Fibroblast of skin of abdomen (primary cell): ENCODE data around the gene EIF4ENIF1.
"Not testable (repeated sequence)": the region's sequence is repeated elsewhere in the genome, so short reads cannot be mapped to it uniquely, and the experiment has no call there.

Experiments
- DNase-seq: peaks from one replicate; pipeline ENCODE4 v3.0.0-alpha.2; 2013

EIF4ENIF1 gene

GRCh38 chr22:31491218-31491962, 1.7 kb upstream of the EIF4ENIF1 start:
- DNase-seq = no peak

GRCh38 chr22:31490496-31490925, 869 bp upstream of the EIF4ENIF1 start:
- peak; percentile 65 for DNase-seq

- peak; percentile 16 for DNase-seq
Observed at GRCh38 chr22:31488988-31489617, 539 bp downstream of the EIF4ENIF1 start.

- DNase-seq = no peak
Observed at GRCh38 chr22:31488346-31488883, 1.2 kb downstream of the EIF4ENIF1 start.

- DNase-seq = no peak
Observed at GRCh38 chr22:31486951-31487350, 2.7 kb downstream of the EIF4ENIF1 start.

- not testable (repeated sequence) for DNase-seq
Observed at GRCh38 chr22:31486369-31486768, 3.3 kb downstream of the EIF4ENIF1 start.

- DNase-seq = not testable (repeated sequence)
Observed at GRCh38 chr22:31482470-31482869, 7.2 kb downstream of the EIF4ENIF1 start.

- no peak for DNase-seq
Observed at GRCh38 chr22:31481129-31481528, 8.5 kb downstream of the EIF4ENIF1 start.

- no peak for DNase-seq
Observed at GRCh38 chr22:31477329-31477728, 12.3 kb downstream of the EIF4ENIF1 start.

GRCh38 chr22:31475800-31476199, 13.8 kb downstream of the EIF4ENIF1 start:
- no peak for DNase-seq

- peak; percentile 84 for DNase-seq
Observed at GRCh38 chr22:31474743-31475142, 14.9 kb downstream of the EIF4ENIF1 start.

GRCh38 chr22:31465307-31465706, 24.3 kb downstream of the EIF4ENIF1 start:
- no peak for DNase-seq

- no peak for DNase-seq
Observed at GRCh38 chr22:31461699-31462098, 27.9 kb downstream of the EIF4ENIF1 start.

GRCh38 chr22:31451709-31452571, 37.7 kb downstream of the EIF4ENIF1 start:
- peak; percentile 30 for DNase-seq

- no peak for DNase-seq
Observed at GRCh38 chr22:31449506-31449905, 40.1 kb downstream of the EIF4ENIF1 start.

GRCh38 chr22:31448382-31448781, 41.3 kb downstream of the EIF4ENIF1 start:
- DNase-seq = no peak

GRCh38 chr22:31447337-31447736, 42.3 kb downstream of the EIF4ENIF1 start:
- DNase-seq = no peak

GRCh38 chr22:31446767-31447166, 42.9 kb downstream of the EIF4ENIF1 start:
- no peak for DNase-seq

- DNase-seq = no peak
Observed at GRCh38 chr22:31446208-31446607, 43.4 kb downstream of the EIF4ENIF1 start.

GRCh38 chr22:31445642-31446041, 44.0 kb downstream of the EIF4ENIF1 start:
- no peak for DNase-seq

GRCh38 chr22:31443516-31443915, 46.1 kb downstream of the EIF4ENIF1 start:
- no peak for DNase-seq

GRCh38 chr22:31442768-31443489, 46.7 kb downstream of the EIF4ENIF1 start:
- DNase-seq = no peak
